ENCODE data around the gene SNX9.

SNX9 gene

DNA sequence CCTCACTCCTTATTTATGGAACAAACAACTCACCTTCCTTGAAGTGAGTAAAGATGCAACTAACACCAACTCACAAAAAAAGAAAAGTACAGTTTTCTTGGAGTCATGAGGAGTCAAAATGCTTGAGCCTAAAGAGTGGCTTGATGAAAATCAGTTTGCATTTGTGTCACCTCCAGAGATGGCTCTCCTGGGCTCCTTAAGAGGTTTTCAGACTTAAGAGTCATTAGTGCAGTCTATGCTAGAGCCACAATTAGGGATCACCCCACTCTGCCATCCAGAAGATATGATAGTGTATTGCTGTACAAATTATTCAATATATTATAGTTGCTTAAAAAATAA lies 11.9 kb upstream of the SNX9 start:
- DNase-seq (ENCODE audit: low read depth in 2 of 2): no peak
- TF ChIP-seq, protein P1, sequence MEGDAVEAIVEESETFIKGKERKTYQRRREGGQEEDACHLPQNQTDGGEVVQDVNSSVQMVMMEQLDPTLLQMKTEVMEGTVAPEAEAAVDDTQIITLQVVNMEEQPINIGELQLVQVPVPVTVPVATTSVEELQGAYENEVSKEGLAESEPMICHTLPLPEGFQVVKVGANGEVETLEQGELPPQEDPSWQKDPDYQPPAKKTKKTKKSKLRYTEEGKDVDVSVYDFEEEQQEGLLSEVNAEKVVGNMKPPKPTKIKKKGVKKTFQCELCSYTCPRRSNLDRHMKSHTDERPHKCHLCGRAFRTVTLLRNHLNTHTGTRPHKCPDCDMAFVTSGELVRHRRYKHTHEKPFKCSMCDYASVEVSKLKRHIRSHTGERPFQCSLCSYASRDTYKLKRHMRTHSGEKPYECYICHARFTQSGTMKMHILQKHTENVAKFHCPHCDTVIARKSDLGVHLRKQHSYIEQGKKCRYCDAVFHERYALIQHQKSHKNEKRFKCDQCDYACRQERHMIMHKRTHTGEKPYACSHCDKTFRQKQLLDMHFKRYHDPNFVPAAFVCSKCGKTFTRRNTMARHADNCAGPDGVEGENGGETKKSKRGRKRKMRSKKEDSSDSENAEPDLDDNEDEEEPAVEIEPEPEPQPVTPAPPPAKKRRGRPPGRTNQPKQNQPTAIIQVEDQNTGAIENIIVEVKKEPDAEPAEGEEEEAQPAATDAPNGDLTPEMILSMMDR (IDR thresholded peaks at IDR 0.05; ENCODE audit: low read depth, low read length): no peak
- no peak overlapping the region for H3K4me3 ChIP-seq (replicated peaks in 1 of 2; ENCODE audit: low read depth in 2 of 2, low read length in 2 of 2)

DNA sequence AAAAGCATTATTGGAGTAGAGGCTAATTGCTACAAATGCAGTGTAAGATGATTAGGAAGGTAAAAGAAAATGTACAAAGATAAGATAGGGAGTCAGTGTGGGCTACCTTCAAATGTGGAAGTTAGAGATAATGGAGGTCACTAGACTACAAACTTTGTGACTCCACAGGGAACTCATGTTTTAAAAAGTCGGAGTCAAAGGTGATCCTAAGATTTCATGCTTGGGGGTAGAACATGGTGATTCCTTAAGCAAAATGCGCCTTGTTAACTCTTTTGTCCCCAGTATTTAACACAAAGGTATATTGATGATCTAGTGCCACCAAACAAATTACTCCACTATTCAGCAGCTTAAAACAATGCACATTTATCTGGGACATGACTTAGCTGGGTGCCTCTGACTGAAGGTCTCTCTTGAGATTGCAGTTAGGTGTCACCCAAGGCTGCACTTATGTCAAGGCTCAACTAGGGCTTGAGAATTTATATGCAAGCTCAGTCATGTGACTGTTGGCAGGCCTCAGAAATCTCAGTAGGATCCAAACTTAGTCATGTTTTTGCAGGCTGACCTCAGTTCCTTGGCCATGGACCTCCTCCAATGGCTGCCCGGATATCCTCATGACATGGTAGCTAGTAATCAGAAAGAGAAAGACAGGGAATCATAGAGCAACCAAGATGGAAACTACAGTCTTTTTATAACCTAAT lies 11.4 kb upstream of the SNX9 start:
- TF ChIP-seq, protein P1 (IDR thresholded peaks at IDR 0.05; ENCODE audit: low read depth, low read length): no peak
- peak in 1 of 2 donors; percentile 79 for DNase-seq (ENCODE audit: low read depth in 2 of 2)
- H3K4me3 ChIP-seq (replicated peaks in 1 of 2; ENCODE audit: low read depth in 2 of 2, low read length in 2 of 2): no peak overlapping the region

DNA sequence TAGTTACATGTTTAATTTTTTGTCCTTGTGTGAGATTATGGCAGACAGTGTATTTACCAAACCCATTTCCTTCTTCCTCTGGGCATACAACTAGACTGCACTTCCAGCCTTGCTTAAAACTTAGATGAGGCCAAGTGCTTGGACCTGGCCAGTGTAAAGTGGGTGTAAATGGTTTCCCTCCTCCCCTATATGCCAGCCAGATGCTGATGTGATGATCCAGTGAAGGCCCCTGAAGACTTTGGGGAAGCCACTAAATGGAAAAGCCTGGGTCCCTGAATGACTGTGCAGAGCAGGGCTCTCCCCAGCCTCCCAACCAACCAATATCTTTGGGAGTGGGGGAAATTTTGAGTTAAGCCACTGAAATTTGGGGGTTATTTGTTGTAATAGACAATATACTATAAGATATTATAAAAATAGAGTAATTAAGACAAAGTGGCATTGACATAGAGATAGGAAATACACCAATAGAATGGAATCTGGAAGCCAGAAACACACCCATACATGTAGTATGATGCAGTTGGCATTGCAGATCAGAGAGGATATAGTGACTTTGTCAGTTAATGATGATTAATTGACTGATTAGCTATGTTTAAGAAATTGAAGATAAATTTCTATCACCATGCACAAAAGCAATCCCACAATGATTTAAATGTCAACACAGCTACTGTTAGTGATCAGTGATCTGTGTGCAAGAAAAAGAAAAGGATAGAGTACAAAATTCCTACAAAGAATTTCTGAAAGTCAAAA lies 10.4 kb upstream of the SNX9 start:
- no peak for DNase-seq (ENCODE audit: low read depth in 2 of 2)
- TF ChIP-seq, protein P1 (IDR thresholded peaks at IDR 0.05; ENCODE audit: low read depth, low read length): no peak
- no peak overlapping the region for H3K4me3 ChIP-seq (replicated peaks in 1 of 2; ENCODE audit: low read depth in 2 of 2, low read length in 2 of 2)

DNA sequence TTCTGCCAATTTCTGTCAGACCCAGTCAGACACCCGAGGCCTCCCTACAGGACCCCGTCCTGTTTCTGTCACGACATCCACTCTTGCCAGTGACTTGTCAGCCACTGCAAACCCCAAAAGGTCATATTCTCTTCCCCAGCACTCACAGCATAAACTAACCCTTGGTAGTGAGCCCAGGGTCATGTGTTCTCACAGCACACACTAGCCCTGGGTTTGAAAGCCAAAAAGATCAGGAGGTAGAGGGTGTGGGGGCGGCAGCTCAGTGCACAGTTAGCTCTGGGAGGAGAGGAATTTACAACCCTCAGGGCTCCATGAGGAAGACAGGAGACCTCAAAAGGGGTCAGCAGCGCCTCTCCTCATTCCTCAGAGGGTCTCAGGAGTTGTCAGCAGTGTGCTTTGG lies 9.9 kb upstream of the SNX9 start:
- H3K4me3 ChIP-seq (replicated peaks in 1 of 2; ENCODE audit: low read depth in 2 of 2, low read length in 2 of 2): no peak overlapping the region
- TF ChIP-seq, protein P1 (IDR thresholded peaks at IDR 0.05; ENCODE audit: low read depth, low read length): no peak
- DNase-seq (ENCODE audit: low read depth in 2 of 2): peak in 1 of 2 donors; percentile 84

DNA sequence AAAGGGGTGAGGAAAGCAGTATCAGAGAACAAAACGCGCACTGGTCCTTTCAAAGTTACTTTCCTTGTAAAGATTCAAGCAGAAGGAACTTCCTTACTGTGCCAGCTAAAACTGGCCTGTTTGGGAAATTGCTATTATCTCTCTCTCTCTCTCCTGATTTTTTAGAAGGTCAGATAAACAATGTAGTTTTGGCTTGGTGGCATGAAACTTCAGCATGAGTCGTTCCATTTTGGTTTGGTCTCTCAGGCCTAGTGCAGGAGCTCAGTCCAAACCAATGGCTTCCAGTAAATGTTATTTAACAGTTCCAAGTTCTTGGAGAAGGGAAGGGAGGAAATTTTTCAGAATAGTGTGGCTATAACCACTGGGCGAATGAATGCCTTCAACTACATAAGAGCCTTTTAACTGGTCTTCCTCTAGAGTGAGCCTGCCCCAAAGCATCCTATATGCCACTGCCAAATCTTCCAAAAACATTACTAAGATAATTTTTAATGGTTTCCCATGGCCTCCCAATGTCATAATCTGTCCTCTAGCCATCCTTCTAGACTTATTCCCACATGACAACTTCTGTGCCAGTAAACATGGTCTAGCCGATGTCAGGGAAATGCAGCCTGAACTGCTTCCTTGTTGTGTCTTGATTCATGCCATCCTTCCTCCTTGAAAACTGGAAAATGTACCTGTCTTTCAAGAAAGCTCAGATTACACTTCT lies 9.1 kb upstream of the SNX9 start:
- DNase-seq (ENCODE audit: low read depth in 2 of 2): peak; percentile 83 to 95
- TF ChIP-seq, protein P1 (IDR thresholded peaks at IDR 0.05; ENCODE audit: low read depth, low read length): no peak
- H3K4me3 ChIP-seq (replicated peaks in 1 of 2; ENCODE audit: low read depth in 2 of 2, low read length in 2 of 2): no peak overlapping the region

DNA sequence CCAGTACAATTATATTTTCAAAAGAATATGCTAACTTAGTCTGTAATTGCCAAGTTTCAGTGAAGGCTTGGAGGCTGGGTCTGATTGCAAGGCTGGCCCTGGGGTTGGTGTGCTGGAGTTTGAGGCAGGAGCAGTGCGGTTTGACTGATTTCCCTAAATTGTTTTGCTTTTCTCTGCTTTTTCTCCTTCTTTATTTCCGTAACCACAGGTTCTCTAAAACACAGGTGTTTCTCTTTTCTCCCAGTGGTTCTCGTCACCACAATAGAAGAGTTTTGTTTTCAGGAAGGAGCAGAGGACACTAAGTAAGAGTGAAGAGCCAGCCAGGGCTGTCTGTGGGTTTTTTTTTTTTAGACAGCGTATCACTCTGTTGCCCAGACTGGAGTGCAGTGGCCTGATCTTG lies 8.2 kb upstream of the SNX9 start:
- no peak for DNase-seq (ENCODE audit: low read depth in 2 of 2)
- TF ChIP-seq, protein P1 (IDR thresholded peaks at IDR 0.05; ENCODE audit: low read depth, low read length): no peak
- no peak overlapping the region for H3K4me3 ChIP-seq (replicated peaks in 1 of 2; ENCODE audit: low read depth in 2 of 2, low read length in 2 of 2)

Measured in cardiac fibroblast (primary cell).